OCI-LY3 (cell line): ENCODE results near the gene PDE3A.

Source experiments
- H2AFZ ChIP-seq: fragments of 200-600, 300-600 bp; shearing (Covaris generic); 2 replicates; pipeline ENCODE4 v1.6.0; 2014; ENCODE audit warnings: antibody characterized with exemption, low read depth, low read length
- H3K27ac ChIP-seq: fragments of 200-600, 300-600 bp; sonication (generic); 2 replicates; pipeline ENCODE4 v1.5.1; 2014; ENCODE audit warnings: mild to moderate bottlenecking, low read length, moderate library complexity, mixed read lengths
- H3K27me3 ChIP-seq: fragments of 200-600, 300-600 bp; sonication (generic); 2 replicates; pipeline ENCODE4 v1.6.1; 2014; ENCODE audit warnings: low read depth, low read length, mixed read lengths
- H3K36me3 ChIP-seq: fragments of 200-600, 300-600 bp; sonication (generic); replicated peaks from 2 replicates; pipeline ENCODE3; 2014; ENCODE audit warnings: low read depth, low read length, mixed read lengths
- H3K4me1 ChIP-seq: fragments of 300-600, 200-600 bp; sonication (generic); 2 replicates; pipeline ENCODE4 v1.6.1; 2014; ENCODE audit warnings: low read length, mixed read lengths
- H3K4me2 ChIP-seq: fragments of 200-600, 300-600 bp; sonication (generic); 2 replicates; pipeline ENCODE4 v1.6.1; 2014; ENCODE audit warnings: low read length, mixed read lengths
- H3K4me3 ChIP-seq: fragments of 300-600, 200-600 bp; sonication (generic); 2 replicates; pipeline ENCODE4 v1.5.1; 2014; ENCODE audit warnings: antibody characterized with exemption, mild to moderate bottlenecking, low read length, moderate library complexity
- H3K79me2 ChIP-seq: fragments of 300-600, 200-600 bp; shearing (Covaris generic); 2 replicates; pipeline ENCODE4 v1.6.1; 2014; ENCODE audit warnings: mild to moderate bottlenecking, low read length, mixed read lengths
- H3K9ac ChIP-seq: fragments of 300-600, 200-600 bp; shearing (Covaris generic); 2 replicates; pipeline ENCODE4 v1.6.0; 2014; ENCODE audit warnings: mild to moderate bottlenecking, low read length, moderate library complexity
- H3K9me3 ChIP-seq: fragments of 200-600, 300-600 bp; shearing (Covaris generic); 2 replicates; pipeline ENCODE4 v1.6.1; 2014; ENCODE audit warnings: low read length, mixed read lengths; ENCODE audit not compliant: insufficient read depth
- H4K20me1 ChIP-seq: fragments of 200-600, 300-600 bp; sonication (generic); 2 replicates; pipeline ENCODE4 v1.6.1; 2016; ENCODE audit warnings: low read length, mixed read lengths; ENCODE audit not compliant: insufficient read depth
- CTCF ChIP-seq: fragments of 200-600, 300-600 bp; sonication (generic); IDR thresholded peaks from 2 replicates; pipeline ENCODE4 v1.5.1; 2014; ENCODE audit warnings: antibody characterized with exemption, low read length, low read depth
- EZH2phosphoT487 ChIP-seq: fragments of 200-600 bp; shearing (Covaris generic); IDR thresholded peaks from 2 replicates; pipeline ENCODE4 v1.6.1; 2018; ENCODE audit warnings: antibody characterized with exemption, mixed run types, low read depth

PDE3A gene

GRCh38 chr12:20503858-20504257, 135.5 kb downstream of the PDE3A start:
- no peaks in the 10 kb centered on the region for H3K9me3 ChIP-seq
- H3K36me3 ChIP-seq, result no peaks in the 10 kb centered on the region
- H3K79me2 ChIP-seq, result no peaks in the 10 kb centered on the region
- peaks cover 77% of the 10 kb centered on the region for H3K27me3 ChIP-seq
- H2AFZ ChIP-seq, result no peak overlapping the region
- no peak overlapping the region for H3K4me2 ChIP-seq
- no peak overlapping the region for H3K9ac ChIP-seq
- peaks cover 10% of the 10 kb centered on the region for H3K4me1 ChIP-seq
- H3K4me3 ChIP-seq, result no peak overlapping the region
- H4K20me1 ChIP-seq, result peaks cover 12% of the 10 kb centered on the region; the same call in 1 of the 2 replicates
- no peak overlapping the region for H3K27ac ChIP-seq
- TF ChIP-seq EZH2phosphoT487, result no peak
- no peak for TF ChIP-seq CTCF

GRCh38 chr12:20505056-20505455, 136.7 kb downstream of the PDE3A start:
- peaks cover 10% of the 10 kb centered on the region for H3K4me1 ChIP-seq
- no peaks in the 10 kb centered on the region for H3K79me2 ChIP-seq

GRCh38 chr12:20507056-20507455, 138.7 kb downstream of the PDE3A start:
- peaks cover 12% of the 10 kb centered on the region; the same call in 1 of the 2 replicates for H4K20me1 ChIP-seq
- no peaks in the 10 kb centered on the region for H3K36me3 ChIP-seq
- no peak overlapping the region for H3K9ac ChIP-seq
- no peak overlapping the region for H3K27ac ChIP-seq
- H3K4me2 ChIP-seq, result peak overlapping the region; percentile 3; the same call in 1 of the 2 replicates
- H3K27me3 ChIP-seq, result peaks cover 80% of the 10 kb centered on the region
- H3K79me2 ChIP-seq, result no peaks in the 10 kb centered on the region
- peaks cover 10% of the 10 kb centered on the region for H3K4me1 ChIP-seq
- H2AFZ ChIP-seq, result no peak overlapping the region
- TF ChIP-seq CTCF (no peak), EZH2phosphoT487 (no peak)
- no peak overlapping the region for H3K4me3 ChIP-seq
- no peaks in the 10 kb centered on the region for H3K9me3 ChIP-seq

More at GRCh38 chr12:20505056-20505455, 136.7 kb downstream of the PDE3A start:
- Histone ChIP-seq H3K9me3 (no peaks in the 10 kb centered on the region), H3K4me3 (no peak overlapping the region), H3K27me3 (peaks cover 78% of the 10 kb centered on the region), H3K36me3 (no peaks in the 10 kb centered on the region), H3K9ac (no peak overlapping the region), H4K20me1 (peaks cover 12% of the 10 kb centered on the region; the same call in 1 of the 2 replicates), H3K4me2 (no peak overlapping the region), H3K27ac (no peak overlapping the region), H2AFZ (no peak overlapping the region)
- TF ChIP-seq CTCF, result no peak
- TF ChIP-seq EZH2phosphoT487, result no peak

- Histone ChIP-seq H2AFZ (no peak overlapping the region), H3K27me3 (peaks cover 77% of the 10 kb centered on the region), H3K79me2 (no peaks in the 10 kb centered on the region), H4K20me1 (peaks cover 12% of the 10 kb centered on the region; the same call in 1 of the 2 replicates), H3K4me2 (peak overlapping the region; percentile 3; the same call in 1 of the 2 replicates), H3K4me3 (no peak overlapping the region), H3K9ac (no peak overlapping the region), H3K36me3 (no peaks in the 10 kb centered on the region), H3K4me1 (peaks cover 10% of the 10 kb centered on the region), H3K27ac (no peak overlapping the region), H3K9me3 (no peaks in the 10 kb centered on the region)
- no peak for TF ChIP-seq EZH2phosphoT487
Measured at GRCh38 chr12:20507711-20508110, 139.4 kb downstream of the PDE3A start.
